HG03520 (cell line): Measurements from ENCODE around the gene LRRC38.
"Not testable (repeated sequence)": the region's sequence is repeated elsewhere in the genome, so short reads cannot be mapped to it uniquely, and the experiment has no call there.

ENCODE experiments used
- ATAC-seq: cut with Tn5 transposase; IDR thresholded peaks from one replicate; pipeline ENCODE4 v1.9.1; 2021; ENCODE audit warnings: mild to moderate bottlenecking, moderate library complexity; ENCODE audit not compliant: unreplicated experiment

The LRRC38 gene

GRCh38 chr1:13478692-13479091, 35.1 kb downstream of the LRRC38 start:
- no peak for ATAC-seq

GRCh38 chr1:13469343-13469742, 44.5 kb downstream of the LRRC38 start:
- no peak for ATAC-seq

DNA sequence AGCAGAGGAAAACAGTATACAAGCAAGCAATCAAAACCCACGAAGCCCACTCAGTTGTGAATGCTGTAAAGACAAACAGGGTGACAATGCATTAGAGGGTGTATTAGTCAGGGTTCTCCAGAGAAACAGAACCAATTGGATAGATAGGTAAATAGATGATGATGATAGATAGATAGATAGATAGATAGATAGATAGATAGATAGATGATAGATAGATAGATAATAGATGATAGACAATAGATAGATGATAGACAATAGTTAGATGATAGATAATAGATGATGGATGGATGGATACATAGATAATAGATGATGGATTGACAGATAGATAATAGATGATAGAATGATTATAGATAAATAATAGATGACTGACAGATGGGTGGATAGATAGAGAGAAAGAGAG, 48.3 kb downstream of the LRRC38 start:
- no peak for ATAC-seq

- no peak for ATAC-seq
Observed at GRCh38 chr1:13462682-13463081, 51.1 kb downstream of the LRRC38 start.

DNA sequence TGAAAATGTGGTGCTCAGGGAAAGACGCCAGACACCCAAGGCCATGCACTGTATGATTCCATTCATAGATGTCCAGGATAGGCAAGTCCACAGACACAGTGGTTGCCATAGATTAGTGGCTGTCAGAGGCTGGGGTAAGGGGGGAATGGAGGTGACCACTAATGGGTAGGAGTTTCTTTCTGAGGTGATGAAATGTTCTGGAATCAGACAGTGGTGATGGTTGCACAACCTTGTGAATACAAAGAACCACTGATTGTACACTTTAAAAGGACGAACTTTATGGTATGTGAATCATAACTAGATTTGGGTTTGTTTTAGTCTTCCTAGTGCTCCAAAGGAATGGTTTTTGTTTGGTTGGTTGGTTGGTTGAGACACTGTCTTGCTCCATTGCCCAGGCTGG, 51.8 kb downstream of the LRRC38 start:
- ATAC-seq = no peak

DNA sequence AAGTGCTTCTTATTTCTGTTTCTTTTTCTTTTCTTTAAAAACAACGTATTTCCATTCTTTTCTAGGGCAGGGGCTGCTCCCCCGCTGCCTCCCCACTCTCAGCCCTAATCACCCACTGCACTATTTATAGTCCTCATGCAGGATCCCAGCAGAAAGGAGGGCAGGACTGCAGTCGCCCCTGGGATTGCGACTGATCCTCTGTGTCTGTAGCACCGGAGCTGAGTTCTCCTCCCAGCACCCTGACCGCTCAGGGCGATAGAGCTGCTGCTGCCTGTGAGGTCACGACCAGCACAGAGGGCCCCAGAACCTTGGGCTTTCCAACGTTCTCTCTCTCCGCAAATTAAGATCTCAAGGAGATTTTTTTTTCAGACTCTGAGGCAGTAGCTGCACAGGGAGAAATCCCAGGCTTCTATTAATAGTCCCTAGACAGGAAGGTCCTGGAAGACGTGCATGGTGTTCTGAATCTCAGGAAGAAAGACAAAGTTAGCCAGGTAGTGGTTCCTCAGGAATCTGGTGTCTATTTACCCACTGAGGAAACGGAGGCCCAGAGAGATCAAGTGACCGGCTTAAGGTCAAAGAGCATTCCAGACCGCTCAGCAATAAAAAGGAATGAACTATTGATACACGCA, 56.8 kb downstream of the LRRC38 start:
- no peak for ATAC-seq

DNA sequence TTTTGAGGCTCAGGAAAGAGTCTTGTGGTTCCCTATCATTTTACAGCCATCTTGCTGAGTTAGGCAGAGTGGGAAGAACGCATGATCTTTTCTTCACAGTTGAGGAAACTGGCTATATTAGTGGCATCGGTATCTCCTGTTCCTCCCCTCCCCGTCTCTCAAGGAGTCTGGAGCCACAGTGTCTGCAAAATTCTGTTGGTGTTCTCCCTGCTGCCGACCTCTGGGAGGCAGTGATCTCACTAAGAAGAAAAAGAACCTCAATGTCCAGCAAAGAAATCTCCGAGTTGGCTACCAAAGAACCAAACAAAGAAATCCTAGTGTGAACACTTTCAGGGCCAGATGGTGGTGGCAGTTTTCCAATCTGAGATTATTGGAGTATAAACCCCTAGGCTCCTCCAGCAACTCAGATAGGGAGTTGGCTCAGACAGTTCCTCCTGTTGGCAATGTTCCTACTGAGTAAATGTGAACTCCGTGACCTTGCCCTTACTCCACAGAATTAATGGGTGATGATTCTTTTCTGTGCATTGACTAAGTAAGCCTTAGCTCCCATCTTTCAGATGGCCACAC, 62.3 kb downstream of the LRRC38 start:
- no peak for ATAC-seq

DNA sequence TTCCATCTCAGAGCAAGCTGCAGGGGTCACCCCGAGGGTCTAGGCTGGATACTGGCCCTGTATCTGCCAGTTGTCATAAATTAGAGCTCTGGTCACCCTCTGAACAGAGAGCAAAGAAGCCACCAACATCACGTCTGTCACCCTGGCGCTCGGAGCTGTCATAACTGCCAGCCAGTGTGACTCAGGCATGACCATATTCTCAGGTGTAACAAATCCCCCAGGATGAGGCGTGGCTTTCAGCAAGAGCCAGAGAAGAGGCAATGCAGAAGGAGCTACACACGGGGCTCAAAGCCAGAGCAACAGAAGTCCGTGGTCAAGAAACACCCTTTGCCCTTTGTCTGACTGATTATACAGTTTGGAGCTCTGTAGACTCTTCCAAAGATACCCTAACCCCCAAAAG, 63.6 kb downstream of the LRRC38 start:
- no peak for ATAC-seq

DNA sequence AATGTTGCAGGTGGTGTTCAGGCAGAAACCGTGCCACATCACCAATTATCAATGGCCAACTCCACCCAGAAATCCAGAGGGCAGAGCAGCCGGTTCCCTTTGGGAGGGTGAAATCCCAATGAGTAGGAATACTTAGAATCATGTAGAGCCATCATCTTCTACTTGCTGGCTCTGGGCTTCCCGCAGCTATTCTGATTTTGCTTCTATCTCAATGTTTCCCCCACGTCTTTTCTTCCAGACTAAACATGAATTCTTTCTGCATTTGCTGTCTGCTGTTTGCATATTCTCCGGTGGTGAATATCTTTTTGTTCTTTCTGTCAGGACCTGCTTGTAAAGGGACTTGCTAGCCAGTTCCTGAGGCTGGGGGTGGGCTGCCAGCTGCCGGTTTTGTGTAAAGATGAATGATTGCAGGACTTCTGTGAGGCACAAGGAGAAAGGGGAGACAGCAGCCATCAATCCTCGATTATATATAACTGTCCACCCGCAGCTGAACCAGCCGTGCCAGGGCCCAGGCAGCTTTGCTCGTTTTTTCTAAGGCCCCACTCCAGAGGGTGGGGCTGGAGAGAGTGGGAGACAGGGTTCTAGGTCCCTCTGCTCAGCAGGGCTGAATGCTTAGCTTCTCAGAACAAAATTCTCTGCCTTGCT, 70.3 kb downstream of the LRRC38 start:
- no peak for ATAC-seq

DNA sequence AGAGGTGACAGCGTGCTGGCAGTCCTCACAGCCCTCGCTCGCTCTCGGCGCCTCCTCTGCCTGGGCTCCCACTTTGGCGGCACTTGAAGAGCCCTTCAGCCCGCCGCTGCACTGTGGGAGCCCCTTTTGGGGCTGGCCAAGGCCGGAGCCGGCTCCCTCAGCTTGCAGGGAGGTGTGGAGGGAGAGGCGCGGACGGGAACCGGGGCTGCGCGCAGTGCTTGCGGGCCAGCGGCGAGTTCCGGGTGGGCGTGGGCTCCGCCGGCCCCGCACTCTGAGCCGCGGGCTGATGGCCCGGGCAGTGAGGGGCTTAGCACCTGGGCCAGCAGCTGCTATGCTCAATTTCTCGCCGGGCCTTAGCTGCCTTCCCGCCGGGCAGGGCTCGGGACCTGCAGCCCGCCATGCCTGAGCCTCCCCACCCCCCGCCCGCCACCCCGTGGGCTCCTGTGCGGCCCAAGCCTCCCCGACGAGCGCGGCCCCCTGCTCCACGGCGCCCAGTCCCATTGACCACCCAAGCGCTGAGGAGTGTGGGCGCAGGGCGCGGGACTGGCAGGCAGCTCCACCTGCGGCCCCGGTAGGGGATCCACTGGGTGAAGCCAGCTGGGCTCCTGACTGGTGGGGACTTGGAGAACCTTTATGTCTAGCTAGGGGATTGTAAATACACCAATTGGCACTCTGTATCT, 74.6 kb downstream of the LRRC38 start:
- ATAC-seq = not testable (repeated sequence)

DNA sequence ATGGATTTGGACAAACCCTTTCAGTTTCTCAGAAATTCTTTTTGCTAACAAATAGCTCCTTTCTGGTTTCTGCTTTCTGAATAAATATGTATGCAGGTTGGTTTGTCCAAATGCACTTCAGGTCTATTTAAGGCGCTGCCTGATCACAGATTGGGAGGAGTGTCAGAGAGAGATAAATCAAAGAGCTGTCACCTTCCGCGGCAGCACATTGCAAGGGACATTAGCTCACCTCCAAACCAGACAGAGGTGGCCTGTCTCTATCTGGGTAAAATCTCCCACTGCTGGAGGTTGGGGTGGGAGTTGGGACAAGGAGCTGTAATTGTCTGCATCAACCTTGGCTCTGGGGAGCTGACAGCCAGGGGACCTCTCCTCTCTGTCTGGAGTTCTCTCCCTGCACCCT, 78.3 kb downstream of the LRRC38 start:
- ATAC-seq = no peak

GRCh38 chr1:13433694-13434358, 80.0 kb downstream of the LRRC38 start:
- ATAC-seq = not testable (repeated sequence)

DNA sequence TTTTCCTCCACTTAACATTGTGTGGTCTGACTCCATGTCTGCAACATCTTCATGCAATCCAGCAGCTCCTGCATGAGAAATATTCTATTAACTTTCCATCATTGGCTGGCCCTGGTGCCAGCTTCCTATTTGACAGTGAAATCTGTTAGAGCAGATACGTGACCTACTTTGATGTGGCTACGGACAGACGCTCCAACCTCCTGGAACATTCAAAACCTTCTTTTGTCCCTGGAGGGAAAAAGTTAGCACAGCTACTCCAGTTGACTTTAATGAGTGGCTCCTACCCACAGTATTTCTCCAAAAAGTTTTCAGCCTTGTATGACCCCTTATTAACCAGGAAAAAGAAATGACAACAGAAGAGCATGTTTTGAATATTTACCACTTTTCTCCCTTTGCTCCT, 81.6 kb downstream of the LRRC38 start:
- no peak for ATAC-seq

DNA sequence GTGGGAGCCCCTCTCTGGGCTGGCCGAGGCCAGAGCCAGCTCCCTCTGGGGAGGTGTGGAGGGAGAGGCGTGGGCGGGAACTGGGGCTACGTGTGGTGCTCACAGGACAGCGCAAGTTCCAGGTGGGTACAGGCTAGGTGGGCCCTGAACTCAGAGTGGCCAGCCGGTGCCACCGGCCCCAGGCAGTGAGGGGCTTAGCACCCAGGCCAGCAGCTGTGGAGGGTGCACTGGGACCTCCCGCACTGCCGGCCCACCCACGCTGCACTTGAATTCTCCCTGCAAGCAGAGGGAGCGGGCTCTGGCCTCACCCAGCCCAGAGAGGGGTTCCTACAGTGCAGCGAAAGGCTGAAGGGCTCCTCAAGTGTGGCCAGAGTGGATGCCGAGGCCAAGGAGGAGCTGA, 83.3 kb downstream of the LRRC38 start:
- no peak for ATAC-seq
